ENCODE results near the gene RCN1. TPM values are rescaled to one million over a fixed set of nuclear protein-coding genes. Genes with fewer than 3 reads are reported as not detected.

Gene RCN1
- total and polyA plus RNA-seq, 2 donors from 2014 or later, result 82.0 to 85.0 TPM

DNA sequence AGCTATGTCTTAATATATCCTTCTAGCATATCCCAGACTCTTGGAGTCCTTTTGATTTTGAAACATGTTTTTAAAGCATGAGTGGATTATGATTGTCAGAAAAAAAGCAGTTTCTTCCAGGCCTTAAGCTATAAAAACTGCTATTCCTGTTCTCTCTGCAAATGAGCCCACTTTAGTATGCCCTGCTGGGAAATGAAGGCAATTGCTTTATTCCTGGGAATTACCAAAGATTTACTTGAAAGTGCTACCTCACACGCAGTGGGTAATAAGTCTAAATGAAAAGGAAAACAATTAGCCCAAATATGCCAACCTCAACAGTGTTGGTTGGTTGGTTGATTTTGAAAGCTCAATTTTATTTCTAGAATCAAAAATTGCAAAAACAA, 17.2 kb upstream of the RCN1 start:
- FAIRE-seq, result no peak
- H3K4me3 ChIP-seq (ENCODE audit: low read length in 3 of 3), result no peak overlapping the region
- H3K27me3 ChIP-seq (ENCODE audit: control insufficient read depth, insufficient read depth, low read length), result no peaks in the 10 kb centered on the region
- no peaks in the 10 kb centered on the region for H3K36me3 ChIP-seq (ENCODE audit: control insufficient read depth in 2 of 3, insufficient read depth in 3 of 3, low read length in 3 of 3)
- TF ChIP-seq, protein P1, sequence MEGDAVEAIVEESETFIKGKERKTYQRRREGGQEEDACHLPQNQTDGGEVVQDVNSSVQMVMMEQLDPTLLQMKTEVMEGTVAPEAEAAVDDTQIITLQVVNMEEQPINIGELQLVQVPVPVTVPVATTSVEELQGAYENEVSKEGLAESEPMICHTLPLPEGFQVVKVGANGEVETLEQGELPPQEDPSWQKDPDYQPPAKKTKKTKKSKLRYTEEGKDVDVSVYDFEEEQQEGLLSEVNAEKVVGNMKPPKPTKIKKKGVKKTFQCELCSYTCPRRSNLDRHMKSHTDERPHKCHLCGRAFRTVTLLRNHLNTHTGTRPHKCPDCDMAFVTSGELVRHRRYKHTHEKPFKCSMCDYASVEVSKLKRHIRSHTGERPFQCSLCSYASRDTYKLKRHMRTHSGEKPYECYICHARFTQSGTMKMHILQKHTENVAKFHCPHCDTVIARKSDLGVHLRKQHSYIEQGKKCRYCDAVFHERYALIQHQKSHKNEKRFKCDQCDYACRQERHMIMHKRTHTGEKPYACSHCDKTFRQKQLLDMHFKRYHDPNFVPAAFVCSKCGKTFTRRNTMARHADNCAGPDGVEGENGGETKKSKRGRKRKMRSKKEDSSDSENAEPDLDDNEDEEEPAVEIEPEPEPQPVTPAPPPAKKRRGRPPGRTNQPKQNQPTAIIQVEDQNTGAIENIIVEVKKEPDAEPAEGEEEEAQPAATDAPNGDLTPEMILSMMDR (IDR thresholded peaks at IDR 0.05; ENCODE audit: borderline replicate concordance, extremely low read depth, insufficient read depth), result no peak
- H3K4me1 ChIP-seq (ENCODE audit: control insufficient read depth in 2 of 3, insufficient read depth in 2 of 3, low read depth in 1 of 3, low read length in 3 of 3), result no peaks in the 10 kb centered on the region
- intact Hi-C loops (cut with DNase I), result no loop called here
- no peak overlapping the region for H3K9ac ChIP-seq (ENCODE audit: low read length in 3 of 3)
- no peak for DNase-seq
- H3K27ac ChIP-seq (ENCODE audit: low read depth in 2 of 2, low read length in 2 of 2), result no peak overlapping the region
- no peaks in the 10 kb centered on the region for H3K9me3 ChIP-seq (ENCODE audit: control insufficient read depth in 2 of 3, insufficient read depth in 1 of 3, low read length in 3 of 3)

GRCh38 chr11:32079553-32079952, 11.3 kb upstream of the RCN1 start:
- Histone ChIP-seq H3K9me3 (ENCODE audit: control insufficient read depth in 2 of 3, insufficient read depth in 1 of 3, low read length in 3 of 3) (no peaks in the 10 kb centered on the region), H3K36me3 (ENCODE audit: control insufficient read depth in 2 of 3, insufficient read depth in 3 of 3, low read length in 3 of 3) (no peaks in the 10 kb centered on the region), H3K27ac (ENCODE audit: low read depth in 2 of 2, low read length in 2 of 2) (no peak overlapping the region), H3K9ac (ENCODE audit: low read length in 3 of 3) (no peak overlapping the region), H3K27me3 (ENCODE audit: control insufficient read depth, insufficient read depth, low read length) (no peaks in the 10 kb centered on the region), H3K4me3 (ENCODE audit: low read length in 3 of 3) (no peak overlapping the region), H3K4me1 (ENCODE audit: control insufficient read depth in 2 of 3, insufficient read depth in 2 of 3, low read depth in 1 of 3, low read length in 3 of 3) (no peaks in the 10 kb centered on the region)
- DNase-seq (peak in 3 of 5 donors; percentile 57 to 87 (median 76)), FAIRE-seq (no peak)
- TF ChIP-seq, protein P1 (IDR thresholded peaks at IDR 0.05; ENCODE audit: borderline replicate concordance, extremely low read depth, insufficient read depth), result no peak
- intact Hi-C loops (cut with DNase I), result no loop called here

DNA sequence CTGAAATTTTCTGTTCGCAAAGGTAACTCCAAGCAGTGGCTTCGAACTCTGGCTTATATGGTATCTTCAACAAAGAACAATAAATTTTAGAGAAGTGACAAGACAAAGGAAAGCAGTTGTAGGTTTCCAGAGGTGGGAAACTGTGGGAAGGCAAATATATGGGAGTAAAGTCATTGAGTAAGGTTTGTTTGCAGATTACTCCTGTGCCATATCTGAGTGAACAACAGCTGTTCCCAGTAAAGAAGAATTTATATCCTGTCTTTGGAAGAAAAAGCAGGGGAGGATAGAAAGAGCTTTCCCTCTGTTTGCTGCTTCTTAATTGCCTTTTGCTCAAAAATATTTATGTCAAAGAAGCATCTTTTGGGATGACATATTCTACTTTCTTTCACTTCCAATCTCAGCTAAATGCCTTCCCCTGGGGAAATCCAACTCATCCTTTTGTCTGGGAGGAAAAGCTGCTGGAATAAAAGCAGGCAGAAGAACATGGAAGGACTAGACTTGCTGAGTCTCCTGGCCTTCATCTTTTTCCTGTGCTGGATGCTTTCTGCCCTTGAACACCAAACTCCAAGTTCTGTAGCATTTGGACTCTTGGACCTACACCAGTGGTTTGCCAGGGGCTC, 10.4 kb upstream of the RCN1 start:
- FAIRE-seq, result no peak
- TF ChIP-seq, protein P1 (IDR thresholded peaks at IDR 0.05; ENCODE audit: borderline replicate concordance, extremely low read depth, insufficient read depth), result no peak
- H3K36me3 ChIP-seq (ENCODE audit: control insufficient read depth in 2 of 3, insufficient read depth in 3 of 3, low read length in 3 of 3), result no peaks in the 10 kb centered on the region

More for the DNA sequence above, 10.4 kb upstream of the RCN1 start:
- H3K9ac ChIP-seq (ENCODE audit: low read length in 3 of 3), result no peak overlapping the region
- no peak overlapping the region for H3K27ac ChIP-seq (ENCODE audit: low read depth in 2 of 2, low read length in 2 of 2)
- DNase-seq, result peak in 2 of 5 donors; percentile 55 to 65
- intact Hi-C loops (cut with DNase I), result no loop called here
- H3K4me1 ChIP-seq (ENCODE audit: control insufficient read depth in 2 of 3, insufficient read depth in 2 of 3, low read depth in 1 of 3, low read length in 3 of 3), result no peaks in the 10 kb centered on the region
- no peaks in the 10 kb centered on the region for H3K27me3 ChIP-seq (ENCODE audit: control insufficient read depth, insufficient read depth, low read length)
- H3K4me3 ChIP-seq (ENCODE audit: low read length in 3 of 3), result no peak overlapping the region
- no peaks in the 10 kb centered on the region for H3K9me3 ChIP-seq (ENCODE audit: control insufficient read depth in 2 of 3, insufficient read depth in 1 of 3, low read length in 3 of 3)

All from kidney (tissue), 14 donors.